NCI-H2196 (cell line): ENCODE results near the gene DPCD.
A peak's percentile ranks its signal among the peaks of the same experiment; 100 is the strongest.
"Not testable (repeated sequence)": the region's sequence is repeated elsewhere in the genome, so short reads cannot be mapped to it uniquely, and the experiment has no call there.

Experiments
- DNase-seq: peaks from one replicate; lab custom pipeline; 2025; ENCODE audit not compliant: unreplicated experiment; lab: John Stamatoyannopoulos, UW

DPCD gene

DNA sequence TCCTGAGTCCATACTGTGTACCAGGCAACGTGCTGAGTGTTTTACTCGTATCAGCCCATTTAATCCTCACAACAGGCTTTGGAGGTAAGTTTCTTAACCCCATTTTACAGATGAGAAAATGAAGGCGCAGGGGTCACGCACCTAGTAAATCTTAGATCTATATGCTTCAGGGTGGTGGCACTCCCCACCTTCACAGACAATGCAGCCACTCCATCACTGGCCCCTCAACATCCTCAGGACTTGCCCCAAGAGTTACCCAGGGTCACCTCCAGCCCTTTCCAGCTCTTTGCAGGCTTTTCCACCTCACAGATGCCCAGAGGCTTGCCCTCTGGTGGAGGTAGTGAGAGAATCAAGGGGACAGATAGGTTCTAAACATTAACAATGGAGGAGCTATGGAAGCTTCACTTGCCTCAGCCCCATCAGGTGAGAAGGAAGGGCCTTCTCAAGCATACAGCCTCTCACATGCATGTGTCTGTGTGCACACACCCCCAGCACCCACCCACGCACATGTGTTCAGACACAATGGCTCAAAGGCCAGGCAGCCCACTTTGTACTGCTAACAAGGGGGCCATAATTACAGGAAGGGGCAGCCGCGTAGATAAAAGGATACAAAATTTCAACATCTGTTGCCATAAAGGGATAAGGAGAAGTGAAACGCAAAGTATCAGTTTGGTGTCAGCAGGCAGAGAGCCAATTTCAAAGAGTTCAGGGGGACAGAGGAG is 29.1 kb downstream of the DPCD start:
- DNase-seq = no peak

DNA sequence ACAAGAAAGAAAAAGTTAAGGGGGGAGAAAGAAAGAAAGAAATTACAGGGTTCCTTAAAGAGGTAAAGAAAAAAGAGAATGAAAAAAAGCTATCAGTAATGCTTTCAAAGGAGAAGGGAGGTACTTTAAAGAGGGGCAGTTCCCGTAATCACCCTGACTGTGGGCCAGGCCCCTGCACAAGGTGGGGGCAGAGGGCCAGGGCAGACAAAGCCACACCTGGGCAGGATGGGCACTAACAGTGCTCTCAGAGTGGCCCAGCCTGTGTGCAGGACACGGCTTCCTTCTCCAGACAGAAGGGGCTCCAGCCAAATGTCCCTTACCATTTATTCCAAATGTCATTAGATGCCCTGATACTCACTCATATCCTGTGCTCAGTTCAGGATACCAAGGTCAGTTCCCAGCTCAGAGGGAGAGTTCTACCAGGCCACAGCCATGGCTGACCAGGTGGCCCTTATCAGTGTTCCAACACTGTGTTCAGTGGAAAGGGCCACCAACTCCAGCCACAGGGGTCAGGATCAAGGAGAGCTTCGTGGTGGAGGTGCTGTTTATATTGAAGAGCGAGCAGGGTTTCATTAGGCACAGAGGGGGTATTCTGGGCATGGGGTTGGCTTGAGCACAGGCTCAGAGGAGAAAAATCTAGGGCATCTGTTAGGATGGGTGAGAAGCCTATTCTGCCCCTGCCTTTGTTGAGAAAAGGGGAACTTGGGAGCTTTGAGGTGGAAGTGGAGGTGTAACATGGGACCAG is 29.9 kb downstream of the DPCD start:
- DNase-seq = no peak

DNA sequence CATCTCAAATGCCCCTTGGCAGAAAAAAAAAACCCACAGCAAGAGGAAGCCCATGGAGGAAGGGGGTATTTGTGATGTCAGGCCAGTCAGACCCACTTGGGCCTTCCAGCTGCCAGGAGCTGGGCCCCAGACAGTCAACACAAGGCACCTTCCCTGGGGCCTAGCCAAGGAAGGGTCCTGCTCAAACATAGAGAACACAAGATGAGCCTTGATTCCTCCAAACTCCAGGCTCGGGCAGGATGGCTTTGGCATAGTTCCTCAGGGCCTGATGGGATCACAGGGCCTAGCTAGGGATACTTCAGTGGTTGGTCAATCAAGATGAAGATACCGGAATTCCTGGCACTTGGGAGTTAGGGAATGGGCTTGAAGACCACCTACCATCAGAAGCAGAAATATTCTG is 30.8 kb downstream of the DPCD start:
- no peak for DNase-seq

DNA sequence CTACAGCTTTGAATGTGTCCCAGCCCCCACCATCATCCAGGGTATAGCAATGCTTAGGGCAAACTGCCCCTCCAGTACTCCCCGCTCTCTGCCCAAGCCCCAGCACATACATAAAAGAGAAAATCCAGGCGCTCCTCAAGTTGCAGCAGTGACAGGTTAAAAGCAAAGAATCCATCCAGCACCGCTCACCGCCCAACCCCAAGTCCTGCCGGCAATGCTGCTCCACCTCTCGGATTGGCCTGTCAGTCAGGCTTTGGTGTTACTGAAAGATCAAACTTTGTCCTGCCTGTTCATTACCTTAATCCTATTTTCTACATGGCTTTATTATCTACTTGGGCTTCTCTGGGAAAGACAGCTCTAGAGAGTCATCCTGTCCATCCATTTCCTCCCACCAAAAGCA is 31.9 kb downstream of the DPCD start:
- no peak for DNase-seq

DNA sequence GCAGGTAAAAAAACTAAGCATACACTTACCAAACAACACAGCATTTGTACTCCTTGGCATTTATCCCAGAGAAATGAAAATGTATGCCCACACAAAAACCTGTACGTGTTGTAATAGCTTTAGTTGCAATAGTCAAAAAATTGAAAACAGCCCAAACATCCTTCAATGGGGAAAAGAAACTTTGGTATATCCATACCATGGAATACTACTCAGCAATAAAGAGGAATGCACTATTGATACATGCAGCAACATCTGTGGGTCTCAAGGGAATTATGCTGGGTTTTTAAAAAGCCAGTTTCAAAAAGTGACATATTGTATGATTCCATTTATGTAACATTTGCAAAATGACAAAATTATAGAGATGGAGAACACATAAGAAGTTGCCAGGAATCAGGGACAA is 35.4 kb downstream of the DPCD start:
- DNase-seq = no peak

DNA sequence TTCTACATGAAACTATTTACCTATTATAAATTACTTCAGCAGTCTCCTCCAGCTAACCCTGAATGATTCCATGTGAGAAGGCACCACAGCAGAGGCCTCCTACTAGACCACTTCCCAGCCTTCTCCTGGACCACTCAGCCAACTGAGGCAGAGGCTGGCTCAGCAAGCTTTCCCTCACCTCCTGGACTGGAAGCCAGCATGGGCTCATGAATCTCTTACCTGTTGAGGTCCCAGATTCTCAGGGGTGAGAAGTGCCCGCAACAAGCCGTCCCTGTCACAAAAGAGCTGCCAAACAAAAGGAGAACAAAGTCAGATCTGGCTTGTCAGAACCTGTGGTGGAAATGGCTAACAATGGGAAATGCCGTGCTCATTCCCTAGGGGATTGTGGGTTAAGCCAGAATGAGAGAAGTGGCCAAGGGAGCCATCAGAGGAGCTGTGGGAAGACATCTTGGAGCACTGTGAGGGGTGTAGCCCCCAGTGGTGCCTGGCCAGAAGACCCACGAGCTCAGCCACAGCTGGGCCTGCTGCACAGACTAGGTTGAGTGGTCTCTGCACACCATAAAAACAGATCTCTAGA is 36.5 kb downstream of the DPCD start:
- no peak for DNase-seq

DNA sequence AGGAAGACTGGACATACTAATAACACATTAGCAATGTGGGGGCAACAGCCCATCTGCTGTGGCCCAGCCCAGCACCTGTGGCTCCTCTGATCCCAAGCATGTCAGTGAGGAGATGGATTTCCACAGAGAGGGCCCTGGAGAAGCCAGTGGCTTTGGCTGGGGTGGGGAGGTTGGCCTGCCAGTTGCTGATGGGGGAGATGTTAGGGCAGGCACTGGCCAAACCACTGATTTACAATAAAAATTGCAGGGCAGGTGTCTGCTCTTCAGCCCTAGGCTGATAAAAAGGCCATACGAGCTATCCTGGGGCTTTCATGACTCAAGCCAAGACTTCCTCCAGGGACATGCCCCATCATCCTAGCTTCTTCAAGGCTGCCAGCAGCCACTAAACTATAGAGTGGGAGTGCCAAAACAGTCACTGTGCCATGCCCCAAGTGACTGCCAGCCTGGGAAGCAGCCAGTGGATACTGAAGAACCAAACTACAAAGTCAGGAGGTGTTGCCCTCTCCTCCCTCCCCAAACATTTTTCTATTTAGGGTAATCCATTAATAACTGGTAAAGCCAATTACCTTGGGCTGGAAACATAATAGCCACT is 37.8 kb downstream of the DPCD start:
- peak; percentile 0 for DNase-seq

DNA sequence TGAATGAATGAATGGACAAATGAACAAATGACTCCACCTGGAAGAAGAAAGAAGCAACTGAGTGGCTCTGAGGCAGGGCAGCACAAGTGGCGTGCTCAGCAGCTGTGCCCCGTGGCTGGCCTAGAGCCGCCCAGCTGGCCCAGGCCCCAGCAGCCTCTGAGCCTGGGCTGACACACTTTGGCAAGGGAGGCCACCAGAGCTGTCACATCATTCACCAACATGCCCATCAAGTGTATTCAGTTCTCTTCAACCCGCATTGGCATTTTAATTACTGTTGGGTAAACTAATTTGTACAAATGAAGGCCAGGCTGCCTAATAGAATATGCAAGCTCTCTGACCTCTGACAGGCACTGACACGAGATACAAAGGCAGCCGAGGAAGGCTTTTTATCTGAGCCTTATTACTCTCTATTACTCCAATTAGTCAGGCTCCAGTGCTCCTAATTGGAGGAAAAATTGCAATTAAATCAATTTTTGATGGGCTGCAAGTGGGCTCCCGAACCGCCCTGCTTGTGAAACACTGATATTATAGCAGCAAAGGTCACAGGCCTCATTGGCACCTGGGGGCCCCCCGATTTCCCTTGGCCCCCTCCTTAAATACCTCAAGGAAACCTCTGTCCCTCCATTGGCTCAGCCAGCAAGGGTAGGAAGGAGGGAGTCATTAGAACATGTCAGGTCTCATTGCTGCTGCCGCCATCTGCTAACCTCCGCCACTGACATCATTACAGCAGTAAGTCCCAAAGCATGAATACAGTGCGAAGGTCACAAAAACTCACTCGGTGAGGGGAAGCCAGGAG is 41.9 kb downstream of the DPCD start:
- DNase-seq = no peak

DNA sequence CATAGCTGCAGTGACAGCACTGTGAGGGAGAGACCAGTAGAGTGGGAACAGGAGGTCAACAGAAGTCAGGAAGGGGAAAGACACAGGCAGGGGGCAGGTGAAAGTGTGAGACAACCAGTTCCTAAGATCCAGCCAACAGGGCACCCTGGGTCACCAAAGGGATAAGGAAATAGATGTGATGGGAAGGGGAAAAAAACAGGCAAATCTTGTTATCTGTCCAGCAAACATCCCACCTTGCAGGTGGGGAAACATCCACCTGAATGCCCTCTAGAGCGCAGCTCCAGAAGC is 42.5 kb downstream of the DPCD start:
- DNase-seq = no peak

DNA sequence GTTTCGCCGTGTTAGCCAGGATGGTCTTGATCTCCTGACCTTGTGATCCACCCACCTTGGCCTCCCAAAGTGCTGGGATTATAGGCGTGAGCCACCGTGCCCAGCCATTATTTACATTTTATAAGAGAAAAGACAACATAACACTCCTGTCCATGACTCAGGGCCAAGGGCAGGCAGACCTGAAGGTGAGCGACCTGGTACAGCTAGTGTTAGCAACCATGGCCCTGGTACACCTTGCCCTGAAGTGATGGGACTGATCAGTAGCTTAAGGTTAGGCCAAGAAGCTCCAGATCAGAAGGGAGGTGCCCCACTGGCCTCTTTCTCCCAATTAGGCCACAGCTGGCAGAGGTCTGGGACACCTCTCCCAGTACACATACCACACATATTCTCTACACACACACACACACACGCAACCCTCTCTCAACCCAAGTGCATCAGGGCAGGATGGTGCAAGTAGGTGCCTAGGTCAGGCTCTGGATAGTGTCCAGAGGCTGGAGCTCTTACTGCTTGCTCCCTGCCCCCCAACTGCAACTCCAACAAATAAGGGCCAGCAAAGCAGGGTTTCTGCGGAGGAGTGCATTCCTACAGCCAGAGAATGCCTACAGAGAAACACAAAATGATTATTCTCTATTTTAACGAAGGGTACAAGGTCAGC is 43.8 kb downstream of the DPCD start:
- no peak for DNase-seq

DNA sequence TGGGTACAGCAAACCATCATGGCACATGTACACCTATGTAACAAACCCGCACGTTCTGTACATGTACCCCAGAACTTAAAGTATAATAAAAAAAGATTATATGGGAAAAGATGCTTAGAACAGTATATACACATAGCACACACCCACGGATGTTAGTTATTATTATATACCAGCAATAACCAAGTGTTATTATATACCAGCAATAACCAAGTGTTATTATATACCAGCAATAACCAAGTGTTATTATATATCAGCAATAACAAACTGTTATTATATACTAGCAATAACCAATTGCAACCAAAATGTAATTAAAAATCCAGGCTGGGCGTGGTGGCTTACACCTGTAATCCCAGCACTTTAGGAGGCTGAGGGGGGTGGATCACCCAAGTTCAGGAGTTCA is 45.4 kb downstream of the DPCD start:
- DNase-seq = not testable (repeated sequence)

DNA sequence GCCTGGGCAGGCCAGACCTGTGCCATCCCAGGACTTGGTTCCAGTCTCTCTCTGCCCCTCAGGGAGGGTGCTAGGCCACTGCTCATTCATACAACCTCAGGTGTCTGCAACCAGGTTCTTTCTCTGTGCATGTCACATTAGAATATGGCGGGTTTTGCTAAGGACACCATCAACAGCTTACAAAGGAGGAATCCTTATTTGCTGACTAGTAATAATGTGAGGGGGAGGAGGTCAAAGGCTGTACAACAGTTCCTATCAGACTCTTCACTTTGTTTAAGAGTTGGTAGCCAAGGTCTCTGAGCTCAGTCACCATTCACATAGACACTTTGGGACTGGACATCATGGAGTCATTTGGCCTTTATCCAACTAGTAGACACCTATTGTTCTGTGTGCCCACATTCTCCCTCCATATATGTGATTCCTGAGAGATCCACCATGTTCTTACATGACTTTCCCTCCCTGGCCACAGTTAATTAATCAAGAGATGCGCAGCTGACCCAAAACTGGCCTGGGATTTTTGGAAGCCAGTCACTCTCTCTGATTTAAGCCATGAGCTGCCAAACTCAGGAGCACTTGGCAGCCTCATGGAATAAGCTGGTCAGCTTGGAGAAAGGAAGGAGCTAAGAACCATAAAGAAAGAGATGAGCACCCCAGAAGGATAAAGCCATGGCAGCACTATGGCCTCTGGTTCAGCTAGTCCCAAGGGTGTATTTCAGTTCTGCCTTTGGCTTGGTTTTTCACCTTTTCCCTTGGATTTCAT is 51.2 kb downstream of the DPCD start:
- DNase-seq = no peak

DNA sequence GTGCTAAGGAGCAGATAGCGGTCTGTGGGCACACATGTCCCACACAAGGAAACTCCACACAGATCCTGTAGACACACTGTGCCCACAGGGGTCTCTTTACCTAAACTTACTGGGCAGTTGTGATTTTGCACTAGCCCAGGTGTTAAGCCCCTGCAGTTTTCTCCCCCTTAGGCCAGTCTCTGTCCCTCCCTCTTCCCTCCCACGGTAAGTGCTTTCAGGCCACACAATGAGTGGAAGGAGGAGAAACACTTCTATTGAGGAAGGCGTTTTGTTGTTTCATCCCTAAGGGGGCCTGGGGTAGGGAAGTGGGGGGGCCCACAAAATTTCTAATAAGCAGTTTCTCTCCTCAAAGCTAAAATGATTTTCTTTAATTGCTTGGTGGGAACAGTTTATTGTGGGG is 55.4 kb downstream of the DPCD start:
- DNase-seq = no peak

DNA sequence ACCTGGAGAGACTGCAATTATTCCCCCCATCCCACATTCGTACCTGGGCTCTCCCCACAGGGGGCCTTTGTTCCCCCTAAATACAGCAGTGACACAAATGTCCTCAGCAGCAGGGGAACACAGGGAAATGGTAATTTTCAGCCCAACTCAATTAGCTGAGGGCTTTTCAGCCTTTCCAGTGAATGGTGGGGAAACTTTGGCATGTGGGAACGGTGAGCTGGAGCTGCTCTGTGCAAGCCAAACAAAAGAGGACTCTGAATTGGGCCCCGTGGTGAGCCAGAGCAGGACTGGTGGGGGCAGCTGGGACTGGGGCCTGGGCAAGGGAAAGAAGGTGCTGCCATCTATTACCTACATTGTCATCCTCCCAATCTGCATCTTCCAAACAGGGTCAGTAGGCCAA is 55.9 kb downstream of the DPCD start:
- DNase-seq = no peak

DNA sequence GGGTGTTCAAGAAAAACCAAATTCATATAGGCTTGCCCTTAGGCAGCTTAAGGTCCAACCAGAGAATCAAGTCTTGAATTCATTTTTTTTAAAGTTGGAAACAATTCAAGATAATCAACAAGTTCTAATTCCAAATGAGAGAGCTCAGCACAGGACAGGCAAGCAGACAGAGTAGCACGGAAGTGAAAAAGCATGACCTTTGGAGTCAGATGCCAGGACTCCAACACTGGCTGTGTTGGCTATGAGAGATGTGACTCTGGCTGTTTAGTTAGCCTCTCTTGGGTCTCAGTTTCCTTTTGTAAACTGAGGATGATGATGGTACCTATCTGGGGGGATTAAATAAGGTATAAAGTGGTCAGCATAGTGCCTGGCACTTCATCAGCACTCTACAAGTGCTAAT is 57.5 kb downstream of the DPCD start:
- no peak for DNase-seq

DNA sequence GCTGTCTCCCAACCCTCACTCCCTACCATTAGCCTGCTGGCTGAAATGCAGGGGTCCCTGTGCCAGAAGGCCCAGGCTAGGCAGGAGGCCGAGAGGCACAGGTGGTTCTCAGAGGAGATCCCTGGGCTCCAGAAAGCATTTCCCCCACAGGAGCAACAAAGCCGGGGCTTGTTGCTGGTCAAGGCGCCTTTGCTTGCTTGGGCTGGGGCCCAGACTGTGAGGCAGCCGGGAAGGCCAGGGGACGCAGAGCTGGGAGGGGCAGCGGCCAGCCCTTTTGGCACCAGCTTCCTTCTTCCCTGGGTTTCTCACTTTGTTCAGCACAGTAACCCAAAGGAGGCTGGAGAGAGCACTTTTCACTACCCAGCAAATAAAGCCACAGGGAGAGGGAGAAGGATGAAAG is 58.2 kb downstream of the DPCD start:
- DNase-seq = no peak

DNA sequence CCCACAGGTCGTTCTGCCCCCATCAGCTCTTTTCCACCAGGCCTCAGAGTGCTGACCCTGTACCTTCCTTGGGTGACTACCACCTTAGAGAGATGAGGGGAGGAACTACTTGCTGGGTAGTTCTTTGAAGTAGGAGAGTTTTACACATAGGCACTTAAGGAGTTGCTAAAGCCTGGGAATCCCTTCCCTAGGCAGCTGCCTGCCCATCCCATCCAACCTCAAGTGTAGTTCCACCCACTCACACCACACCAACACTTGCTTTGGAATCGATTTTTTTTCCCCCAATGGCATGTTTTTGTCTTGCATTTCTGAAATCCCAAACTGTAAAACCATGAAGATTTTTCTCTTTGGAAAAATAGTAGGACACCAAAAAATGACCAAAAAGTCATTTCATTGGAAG is 59.1 kb downstream of the DPCD start:
- DNase-seq = no peak

DNA sequence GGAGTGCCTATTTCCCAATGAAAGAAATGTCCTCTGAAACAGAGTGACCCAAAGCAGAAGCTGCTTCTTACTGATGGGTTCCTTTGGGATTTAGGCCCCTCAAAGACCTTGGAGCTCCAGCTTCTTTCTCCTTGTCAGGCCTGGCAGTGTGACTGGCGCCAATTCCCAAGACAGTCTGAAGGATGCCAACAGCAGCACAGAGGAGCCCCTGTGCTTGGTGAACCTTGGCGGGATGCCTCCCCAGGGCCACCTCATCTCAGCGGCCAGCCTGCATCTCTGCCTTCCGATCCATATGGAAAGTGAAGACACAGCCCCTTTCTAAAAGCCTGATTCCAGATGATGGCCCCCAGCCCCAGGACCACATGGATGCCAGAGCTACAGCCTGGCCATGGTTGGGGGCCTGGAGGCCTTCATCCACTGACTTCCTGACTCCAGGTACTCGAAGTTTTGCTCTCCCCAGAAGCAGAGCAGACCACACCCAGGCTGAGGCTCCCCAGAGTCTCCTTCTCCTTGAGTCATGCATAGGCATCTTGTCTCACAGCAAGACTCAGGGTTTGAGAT is 61.5 kb downstream of the DPCD start:
- no peak for DNase-seq

DNA sequence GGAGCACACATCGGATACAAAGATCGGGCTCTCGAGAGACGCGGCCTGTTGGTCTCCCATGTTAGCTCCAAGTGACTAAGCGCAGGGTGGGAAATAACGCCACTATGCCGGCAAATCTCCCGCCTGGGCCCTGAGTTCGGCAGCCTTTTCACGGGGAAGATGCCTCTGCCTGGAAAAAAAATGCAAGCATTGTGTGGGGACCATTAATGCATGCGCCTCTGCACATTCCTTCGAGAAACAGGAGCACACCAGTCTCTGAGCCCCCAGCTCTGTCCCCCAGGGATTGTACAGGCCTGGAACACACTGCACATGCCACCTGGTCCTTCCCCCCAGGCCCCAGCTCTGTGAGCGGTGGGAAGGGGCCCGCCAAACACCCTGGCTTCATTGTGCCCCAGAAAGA is 62.7 kb downstream of the DPCD start:
- no peak for DNase-seq

DNA sequence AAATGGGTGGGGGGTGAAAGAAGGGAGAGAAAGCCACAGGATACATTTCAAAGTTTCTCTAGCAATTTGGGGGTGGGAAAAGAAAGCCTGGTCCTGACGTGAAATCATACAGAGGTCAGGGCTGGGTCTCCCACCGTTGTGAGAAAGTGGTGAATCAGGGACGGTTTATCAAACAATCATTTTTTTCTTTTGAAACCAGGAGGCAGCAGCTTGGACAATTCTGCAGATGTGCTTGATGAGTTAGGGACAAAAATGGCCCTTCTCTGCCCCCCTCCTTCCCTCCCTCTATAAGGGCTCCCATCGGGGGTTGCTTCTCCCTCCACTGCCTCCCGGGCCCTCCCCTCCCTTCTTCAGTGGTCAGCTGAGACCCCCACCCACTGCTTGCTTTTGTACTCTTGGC is 63.2 kb downstream of the DPCD start:
- DNase-seq = no peak
